WTC11 (cell line): ENCODE data around the gene RASAL3. TPM values are rescaled to one million over a fixed set of nuclear protein-coding genes. Genes with fewer than 3 reads are reported as not detected.

Source experiments
- CREM ChIP-seq: sonication (generic); formaldehyde crosslinking; IDR thresholded peaks from 2 replicates; pipeline ENCODE4 v1.8.1; 2022; ENCODE audit warnings: mild to moderate bottlenecking, missing genetic modification reagents, moderate library complexity
- ESRRA ChIP-seq: sonication (generic); formaldehyde crosslinking; IDR thresholded peaks from 2 replicates; pipeline ENCODE4 v1.8.1; 2022; ENCODE audit warnings: mild to moderate bottlenecking, missing genetic modification reagents, borderline replicate concordance
- FOXK1 ChIP-seq: sonication (generic); formaldehyde crosslinking; IDR thresholded peaks from 2 replicates; pipeline ENCODE4 v1.8.0; 2022; ENCODE audit warnings: mild to moderate bottlenecking, moderate library complexity, missing genetic modification reagents
- FOXP1 ChIP-seq: sonication (generic); formaldehyde crosslinking; IDR thresholded peaks from 2 replicates; pipeline ENCODE4 v1.8.0; 2022; ENCODE audit warnings: missing genetic modification reagents, mild to moderate bottlenecking, moderate library complexity, borderline replicate concordance
- GRHL2 ChIP-seq: fragments of 250-450 bp; sonication (Bioruptor Pico); IDR thresholded peaks from 2 replicates; pipeline ENCODE4 v1.8.0; 2022; ENCODE audit warnings: mild to moderate bottlenecking, moderate library complexity; ENCODE audit not compliant: insufficient replicate concordance, severe bottlenecking
- GTF2I ChIP-seq: fragments of 250-450 bp; sonication (Bioruptor Pico); conservative IDR thresholded peaks from 2 replicates; pipeline ENCODE4 v1.4.0; 2021; ENCODE audit warnings: mild to moderate bottlenecking
- IRF2 ChIP-seq: sonication (generic); formaldehyde crosslinking; IDR thresholded peaks from 2 replicates; pipeline ENCODE4 v1.8.0; 2022; ENCODE audit warnings: low read depth, missing genetic modification reagents, borderline replicate concordance
- NFE2L1 ChIP-seq: sonication (generic); formaldehyde crosslinking; IDR thresholded peaks from 2 replicates; pipeline ENCODE4 v1.8.1; 2023; ENCODE audit warnings: missing genetic modification reagents
- RELA ChIP-seq: sonication (generic); formaldehyde crosslinking; IDR thresholded peaks from 2 replicates; pipeline ENCODE4 v1.8.1; 2022; ENCODE audit warnings: missing genetic modification reagents, mild to moderate bottlenecking, borderline replicate concordance
- RORB ChIP-seq: fragments of 250-450 bp; sonication (Bioruptor Pico); IDR thresholded peaks from 2 replicates; pipeline ENCODE4 v1.9.0; 2021; ENCODE audit warnings: mild to moderate bottlenecking
- SMAD3 ChIP-seq: sonication (generic); formaldehyde crosslinking; IDR thresholded peaks from 2 replicates; pipeline ENCODE4 v1.8.0; 2022; ENCODE audit warnings: missing genetic modification reagents, mild to moderate bottlenecking, borderline replicate concordance
- SMAD4 ChIP-seq: sonication (generic); formaldehyde crosslinking; IDR thresholded peaks from 2 replicates; pipeline ENCODE4 v1.8.0; 2022; ENCODE audit warnings: mild to moderate bottlenecking, missing genetic modification reagents
- TP53 ChIP-seq: sonication (generic); formaldehyde crosslinking; IDR thresholded peaks from 2 replicates; pipeline ENCODE4 v1.8.1; 2023; ENCODE audit warnings: mild to moderate bottlenecking, missing genetic modification reagents
- ZNF317 ChIP-seq: sonication (generic); formaldehyde crosslinking; IDR thresholded peaks from 2 replicates; pipeline ENCODE4 v1.8.1; 2023; ENCODE audit warnings: low read depth, mild to moderate bottlenecking, moderate library complexity, missing genetic modification reagents, borderline replicate concordance
- total RNA-seq: library from RNA; stranded (reverse); gene quantifications from 3 replicates; pipeline ENCODE4 v1.2.3, GENCODE V29; 2021
- TF ChIP-seq, protein P1 (sequence below): fragments of 250-450 bp; sonication (Bioruptor Pico); IDR thresholded peaks from 2 replicates; pipeline ENCODE4 v1.9.0; 2021; ENCODE audit warnings: moderate library complexity, mild to moderate bottlenecking, inconsistent platforms, borderline replicate concordance
- TF ChIP-seq, protein P2 (sequence below): sonication (generic); formaldehyde crosslinking; IDR thresholded peaks from 2 replicates; pipeline ENCODE4 v1.8.1; 2023; ENCODE audit warnings: mild to moderate bottlenecking, moderate library complexity, missing genetic modification reagents
- TF ChIP-seq, protein P3 (sequence below): fragments of 250-450 bp; sonication (Bioruptor Pico); IDR thresholded peaks from 2 replicates; pipeline ENCODE4 v1.9.0; 2021; ENCODE audit warnings: mild to moderate bottlenecking
- TF ChIP-seq, protein P4 (sequence below): fragments of 250-450 bp; sonication (Bioruptor Pico); conservative IDR thresholded peaks from 2 replicates; pipeline ENCODE4 v1.9.0; 2021; ENCODE audit warnings: mild to moderate bottlenecking
- TF ChIP-seq, protein P5 (sequence below): fragments of 250-450 bp; sonication (Bioruptor Pico); IDR thresholded peaks from 2 replicates; pipeline ENCODE4 v1.9.0; 2021; ENCODE audit warnings: mild to moderate bottlenecking
- TF ChIP-seq, protein P6 (sequence below): sonication (generic); formaldehyde crosslinking; IDR thresholded peaks from 2 replicates; pipeline ENCODE4 v1.8.1; 2022; ENCODE audit warnings: mild to moderate bottlenecking, moderate library complexity, missing genetic modification reagents

The RASAL3 gene
- total RNA-seq, 1 experiment from 2014 or later, result 1.6 TPM

DNA sequence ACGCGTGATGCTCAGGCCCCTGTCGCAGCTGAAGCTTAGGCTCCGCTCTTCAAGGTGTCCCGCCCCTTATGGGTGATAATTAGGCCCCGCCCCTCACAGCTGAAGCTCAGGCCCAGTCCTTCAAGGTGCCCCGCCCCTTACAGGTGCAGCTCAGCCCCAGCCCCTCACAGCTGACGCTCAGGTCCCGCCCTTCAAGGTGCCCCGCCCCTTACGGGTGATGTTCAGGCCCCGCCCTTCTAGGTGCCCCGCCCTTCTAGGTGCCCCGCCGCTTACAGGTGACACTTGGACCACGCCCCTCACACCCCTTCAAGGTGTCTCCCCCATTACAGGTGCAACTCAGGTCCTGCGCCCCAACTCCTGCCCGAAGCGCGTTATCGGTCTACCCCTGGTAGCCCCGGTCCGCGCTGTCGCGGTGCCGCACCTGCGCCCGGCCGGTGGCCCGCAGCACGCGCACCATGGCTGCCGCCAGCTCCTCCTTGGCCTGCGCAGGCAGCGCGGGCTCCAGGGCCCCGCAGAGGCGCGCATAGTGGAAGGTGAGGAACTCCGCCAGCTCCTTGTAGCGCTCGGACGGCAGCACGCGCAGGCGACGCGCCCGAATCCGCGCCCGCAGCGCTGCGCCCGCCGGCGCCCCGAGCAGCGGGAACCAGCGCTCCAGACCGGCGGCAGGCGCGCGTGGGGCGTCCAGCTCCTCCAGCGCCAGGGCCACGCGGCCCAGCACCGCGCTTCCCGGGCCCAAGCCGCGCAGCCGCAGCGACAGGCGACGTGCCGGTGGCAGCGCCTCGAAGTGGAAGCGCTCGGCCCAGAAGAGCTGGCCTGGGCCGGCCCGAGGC is 7.3 kb downstream of the RASAL3 start (continued):
- TF ChIP-seq RELA, result peak; percentile 70; the same call in 1 of the 2 replicates
- no peak for TF ChIP-seq GTF2I (CRISPR knock-in tag)
- TF ChIP-seq, protein P1, sequence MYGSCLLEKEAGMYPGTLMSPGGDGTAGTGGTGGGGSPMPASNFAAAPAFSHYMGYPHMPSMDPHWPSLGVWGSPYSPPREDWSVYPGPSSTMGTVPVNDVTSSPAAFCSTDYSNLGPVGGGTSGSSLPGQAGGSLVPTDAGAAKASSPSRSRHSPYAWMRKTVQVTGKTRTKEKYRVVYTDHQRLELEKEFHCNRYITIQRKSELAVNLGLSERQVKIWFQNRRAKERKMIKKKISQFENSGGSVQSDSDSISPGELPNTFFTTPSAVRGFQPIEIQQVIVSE (CRISPR knock-in tag), result no peak
- no peak for TF ChIP-seq RORB (CRISPR knock-in tag)
- TF ChIP-seq SMAD4 (CRISPR knock-in tag), result no peak
- TF ChIP-seq SMAD3 (CRISPR knock-in tag), result no peak
- TF ChIP-seq, protein P2, sequence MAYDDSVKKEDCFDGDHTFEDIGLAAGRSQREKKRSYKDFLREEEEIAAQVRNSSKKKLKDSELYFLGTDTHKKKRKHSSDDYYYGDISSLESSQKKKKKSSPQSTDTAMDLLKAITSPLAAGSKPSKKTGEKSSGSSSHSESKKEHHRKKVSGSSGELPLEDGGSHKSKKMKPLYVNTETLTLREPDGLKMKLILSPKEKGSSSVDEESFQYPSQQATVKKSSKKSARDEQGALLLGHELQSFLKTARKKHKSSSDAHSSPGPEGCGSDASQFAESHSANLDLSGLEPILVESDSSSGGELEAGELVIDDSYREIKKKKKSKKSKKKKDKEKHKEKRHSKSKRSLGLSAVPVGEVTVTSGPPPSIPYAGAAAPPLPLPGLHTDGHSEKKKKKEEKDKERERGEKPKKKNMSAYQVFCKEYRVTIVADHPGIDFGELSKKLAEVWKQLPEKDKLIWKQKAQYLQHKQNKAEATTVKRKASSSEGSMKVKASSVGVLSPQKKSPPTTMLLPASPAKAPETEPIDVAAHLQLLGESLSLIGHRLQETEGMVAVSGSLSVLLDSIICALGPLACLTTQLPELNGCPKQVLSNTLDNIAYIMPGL (CRISPR knock-in tag), result 0 out of 2 replicates have a peak, but pooled peaks have one; percentile 4
- TF ChIP-seq FOXK1, result no peak
- TF ChIP-seq, protein P3, sequence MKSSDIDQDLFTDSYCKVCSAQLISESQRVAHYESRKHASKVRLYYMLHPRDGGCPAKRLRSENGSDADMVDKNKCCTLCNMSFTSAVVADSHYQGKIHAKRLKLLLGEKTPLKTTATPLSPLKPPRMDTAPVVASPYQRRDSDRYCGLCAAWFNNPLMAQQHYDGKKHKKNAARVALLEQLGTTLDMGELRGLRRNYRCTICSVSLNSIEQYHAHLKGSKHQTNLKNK, result no peak
- TF ChIP-seq, protein P4, sequence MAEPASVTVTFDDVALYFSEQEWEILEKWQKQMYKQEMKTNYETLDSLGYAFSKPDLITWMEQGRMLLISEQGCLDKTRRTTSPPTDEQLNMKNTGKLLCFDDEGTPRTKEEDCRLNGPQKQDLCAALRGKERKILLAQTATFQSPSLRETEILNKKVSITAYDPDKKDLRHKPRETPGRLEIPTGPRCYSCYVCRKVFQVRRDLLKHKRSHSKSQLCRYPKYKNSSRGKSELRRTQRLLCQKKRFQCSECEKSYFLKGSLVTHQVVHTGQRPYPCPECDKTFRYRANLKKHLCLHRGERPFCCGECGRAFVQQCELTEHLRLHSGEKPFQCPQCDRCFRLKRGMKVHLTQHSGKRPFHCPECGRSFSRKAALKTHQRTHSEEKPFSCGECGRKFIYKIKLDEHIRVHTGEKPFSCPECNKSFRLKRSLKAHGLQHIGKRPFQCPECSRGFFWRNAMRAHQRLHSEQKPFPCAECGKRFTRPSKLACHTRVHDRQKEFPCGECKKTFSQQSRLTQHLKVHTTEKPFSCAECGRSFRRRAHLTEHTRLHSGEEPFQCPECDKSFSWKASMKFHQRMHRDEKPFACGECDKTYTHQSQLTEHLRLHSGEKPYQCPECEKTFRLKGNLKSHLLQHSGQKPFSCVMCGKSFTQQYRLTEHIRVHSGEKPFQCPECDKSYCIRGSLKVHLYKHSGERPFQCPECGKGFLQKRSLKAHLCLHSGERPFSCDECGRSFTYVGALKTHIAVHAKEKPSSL (CRISPR knock-in tag), result no peak
- peak; percentile 90; the same call in 1 of the 2 replicates for TF ChIP-seq FOXP1 (CRISPR knock-in tag)
- no peak for TF ChIP-seq NFE2L1 (CRISPR knock-in tag)
- TF ChIP-seq IRF2 (CRISPR knock-in tag), result no peak
- TF ChIP-seq TP53 (CRISPR knock-in tag), result no peak
- TF ChIP-seq, protein P5, sequence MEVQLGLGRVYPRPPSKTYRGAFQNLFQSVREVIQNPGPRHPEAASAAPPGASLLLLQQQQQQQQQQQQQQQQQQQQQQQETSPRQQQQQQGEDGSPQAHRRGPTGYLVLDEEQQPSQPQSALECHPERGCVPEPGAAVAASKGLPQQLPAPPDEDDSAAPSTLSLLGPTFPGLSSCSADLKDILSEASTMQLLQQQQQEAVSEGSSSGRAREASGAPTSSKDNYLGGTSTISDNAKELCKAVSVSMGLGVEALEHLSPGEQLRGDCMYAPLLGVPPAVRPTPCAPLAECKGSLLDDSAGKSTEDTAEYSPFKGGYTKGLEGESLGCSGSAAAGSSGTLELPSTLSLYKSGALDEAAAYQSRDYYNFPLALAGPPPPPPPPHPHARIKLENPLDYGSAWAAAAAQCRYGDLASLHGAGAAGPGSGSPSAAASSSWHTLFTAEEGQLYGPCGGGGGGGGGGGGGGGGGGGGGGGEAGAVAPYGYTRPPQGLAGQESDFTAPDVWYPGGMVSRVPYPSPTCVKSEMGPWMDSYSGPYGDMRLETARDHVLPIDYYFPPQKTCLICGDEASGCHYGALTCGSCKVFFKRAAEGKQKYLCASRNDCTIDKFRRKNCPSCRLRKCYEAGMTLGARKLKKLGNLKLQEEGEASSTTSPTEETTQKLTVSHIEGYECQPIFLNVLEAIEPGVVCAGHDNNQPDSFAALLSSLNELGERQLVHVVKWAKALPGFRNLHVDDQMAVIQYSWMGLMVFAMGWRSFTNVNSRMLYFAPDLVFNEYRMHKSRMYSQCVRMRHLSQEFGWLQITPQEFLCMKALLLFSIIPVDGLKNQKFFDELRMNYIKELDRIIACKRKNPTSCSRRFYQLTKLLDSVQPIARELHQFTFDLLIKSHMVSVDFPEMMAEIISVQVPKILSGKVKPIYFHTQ (CRISPR knock-in tag), result no peak
- no peak for TF ChIP-seq CREM
- no peak for TF ChIP-seq GRHL2 (CRISPR knock-in tag)
- TF ChIP-seq, protein P6, sequence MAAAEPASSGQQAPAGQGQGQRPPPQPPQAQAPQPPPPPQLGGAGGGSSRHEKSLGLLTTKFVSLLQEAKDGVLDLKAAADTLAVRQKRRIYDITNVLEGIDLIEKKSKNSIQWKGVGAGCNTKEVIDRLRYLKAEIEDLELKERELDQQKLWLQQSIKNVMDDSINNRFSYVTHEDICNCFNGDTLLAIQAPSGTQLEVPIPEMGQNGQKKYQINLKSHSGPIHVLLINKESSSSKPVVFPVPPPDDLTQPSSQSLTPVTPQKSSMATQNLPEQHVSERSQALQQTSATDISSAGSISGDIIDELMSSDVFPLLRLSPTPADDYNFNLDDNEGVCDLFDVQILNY (CRISPR knock-in tag), result 0 out of 2 replicates have a peak, but pooled peaks have one; percentile 62
- no peak for TF ChIP-seq ZNF317 (CRISPR knock-in tag)
- peak; percentile 39; the same call in 1 of the 2 replicates for TF ChIP-seq ESRRA (CRISPR knock-in tag)
